ENCODE results near the gene ATP11B.

The ATP11B gene

DNA sequence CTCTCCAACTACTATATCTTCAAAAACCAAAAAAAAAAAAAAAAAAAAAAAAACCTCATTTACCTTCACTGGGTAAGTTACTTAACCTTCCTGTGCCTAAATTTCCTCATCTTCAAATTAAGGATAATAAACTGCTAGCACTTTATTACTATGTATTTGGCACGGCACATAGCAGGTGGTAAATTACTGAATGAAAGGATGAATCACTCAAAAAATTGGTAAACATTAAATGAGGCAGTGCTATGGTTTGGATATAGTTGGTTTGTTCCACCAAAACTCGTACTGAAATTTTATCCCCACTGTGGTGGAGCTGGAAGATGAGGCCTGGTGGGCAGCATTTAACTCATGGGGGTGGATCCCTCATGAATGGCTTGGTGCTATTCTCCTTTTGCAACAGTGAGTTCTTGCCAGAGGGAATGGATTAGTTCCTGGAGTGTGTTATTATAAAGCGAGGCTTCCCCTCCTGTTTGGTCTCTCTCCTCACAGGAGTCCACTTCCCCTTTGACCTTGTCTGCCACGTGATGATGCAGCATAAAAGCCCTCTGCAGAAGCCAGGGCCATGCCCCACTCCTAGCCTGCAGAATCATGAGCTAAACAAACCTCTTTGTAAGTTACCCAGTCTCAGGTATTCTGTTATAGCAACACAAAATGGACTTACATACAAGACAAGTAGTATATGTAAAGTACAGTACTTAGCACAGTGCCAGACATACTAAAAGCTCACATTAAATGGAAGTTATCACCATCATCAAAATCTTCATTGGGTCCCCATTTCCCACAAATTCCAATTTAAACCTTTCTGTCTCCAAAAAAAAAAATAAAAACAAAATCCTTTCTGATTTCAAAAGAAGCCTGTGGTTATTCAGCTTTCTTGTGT is 166.4 kb downstream of the ATP11B start:
- Histone ChIP-seq H3K27me3 (replicated peaks) (no peaks in the 10 kb centered on the region), H3K36me3 (replicated peaks) (no peaks in the 10 kb centered on the region), H3K27ac (no peak overlapping the region), H3K4me3 (ENCODE audit: low read depth, low read length) (no peak overlapping the region)
- in situ Hi-C loops (cut with HindIII; ENCODE audit: low pct_ligation_motif_present, low sequenced_read_pairs): no loop called here
- no peak for DNase-seq
- TF ChIP-seq, protein P1, sequence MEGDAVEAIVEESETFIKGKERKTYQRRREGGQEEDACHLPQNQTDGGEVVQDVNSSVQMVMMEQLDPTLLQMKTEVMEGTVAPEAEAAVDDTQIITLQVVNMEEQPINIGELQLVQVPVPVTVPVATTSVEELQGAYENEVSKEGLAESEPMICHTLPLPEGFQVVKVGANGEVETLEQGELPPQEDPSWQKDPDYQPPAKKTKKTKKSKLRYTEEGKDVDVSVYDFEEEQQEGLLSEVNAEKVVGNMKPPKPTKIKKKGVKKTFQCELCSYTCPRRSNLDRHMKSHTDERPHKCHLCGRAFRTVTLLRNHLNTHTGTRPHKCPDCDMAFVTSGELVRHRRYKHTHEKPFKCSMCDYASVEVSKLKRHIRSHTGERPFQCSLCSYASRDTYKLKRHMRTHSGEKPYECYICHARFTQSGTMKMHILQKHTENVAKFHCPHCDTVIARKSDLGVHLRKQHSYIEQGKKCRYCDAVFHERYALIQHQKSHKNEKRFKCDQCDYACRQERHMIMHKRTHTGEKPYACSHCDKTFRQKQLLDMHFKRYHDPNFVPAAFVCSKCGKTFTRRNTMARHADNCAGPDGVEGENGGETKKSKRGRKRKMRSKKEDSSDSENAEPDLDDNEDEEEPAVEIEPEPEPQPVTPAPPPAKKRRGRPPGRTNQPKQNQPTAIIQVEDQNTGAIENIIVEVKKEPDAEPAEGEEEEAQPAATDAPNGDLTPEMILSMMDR (IDR thresholded peaks at IDR 0.05; ENCODE audit: low read depth, low read length, missing control alignments): no peak

DNA sequence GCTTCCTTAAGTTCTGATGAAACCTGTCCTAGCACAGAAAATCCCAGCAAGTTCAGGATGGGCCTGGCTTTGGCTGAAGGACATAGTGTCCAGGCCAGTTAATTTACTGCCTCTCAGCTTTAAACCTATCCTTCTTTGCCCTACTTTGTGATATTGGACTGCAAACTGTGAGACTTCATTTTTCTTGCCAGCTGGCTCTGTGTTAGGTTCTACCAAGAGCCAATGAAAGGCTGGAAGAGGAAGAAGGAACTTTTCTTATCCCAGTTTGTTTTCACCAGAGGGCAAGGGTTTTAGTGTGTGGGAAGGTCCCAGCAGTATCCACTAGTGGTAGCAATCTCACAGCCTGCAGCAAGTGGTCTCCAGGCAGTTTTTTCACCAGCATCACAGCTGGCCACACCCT is 168.9 kb downstream of the ATP11B start:
- TF ChIP-seq, protein P1 (IDR thresholded peaks at IDR 0.05; ENCODE audit: low read depth, low read length, missing control alignments): no peak
- DNase-seq: no peak

DNA sequence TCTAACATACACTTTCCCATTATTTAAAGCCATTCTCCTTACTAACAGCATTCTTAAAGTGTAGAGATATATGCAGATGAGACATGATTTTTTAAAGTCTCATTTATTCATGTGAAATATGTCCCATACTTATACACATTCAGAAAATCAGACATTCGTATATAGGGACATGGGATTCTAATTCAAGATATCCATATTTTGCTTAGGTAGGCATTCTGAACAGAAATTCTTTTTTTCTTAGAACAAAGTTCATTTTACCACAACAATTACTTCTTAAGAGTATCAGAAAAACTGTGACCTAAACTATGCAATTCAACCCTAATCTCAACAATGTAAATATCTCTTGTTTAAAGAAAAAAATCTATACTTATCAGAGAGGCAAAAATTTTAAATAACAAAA is 170.9 kb downstream of the ATP11B start:
- no peak overlapping the region for H3K4me3 ChIP-seq (ENCODE audit: low read depth, low read length)
- H3K27me3 ChIP-seq (replicated peaks): no peaks in the 10 kb centered on the region

More for the DNA sequence above, 168.9 kb downstream of the ATP11B start:
- H3K4me3 ChIP-seq (ENCODE audit: low read depth, low read length): no peak overlapping the region
- in situ Hi-C loops (cut with HindIII; ENCODE audit: low pct_ligation_motif_present, low sequenced_read_pairs): no loop called here
- H3K27me3 ChIP-seq (replicated peaks): no peaks in the 10 kb centered on the region
- no peak overlapping the region for H3K27ac ChIP-seq
- H3K36me3 ChIP-seq (replicated peaks): no peaks in the 10 kb centered on the region

DNA sequence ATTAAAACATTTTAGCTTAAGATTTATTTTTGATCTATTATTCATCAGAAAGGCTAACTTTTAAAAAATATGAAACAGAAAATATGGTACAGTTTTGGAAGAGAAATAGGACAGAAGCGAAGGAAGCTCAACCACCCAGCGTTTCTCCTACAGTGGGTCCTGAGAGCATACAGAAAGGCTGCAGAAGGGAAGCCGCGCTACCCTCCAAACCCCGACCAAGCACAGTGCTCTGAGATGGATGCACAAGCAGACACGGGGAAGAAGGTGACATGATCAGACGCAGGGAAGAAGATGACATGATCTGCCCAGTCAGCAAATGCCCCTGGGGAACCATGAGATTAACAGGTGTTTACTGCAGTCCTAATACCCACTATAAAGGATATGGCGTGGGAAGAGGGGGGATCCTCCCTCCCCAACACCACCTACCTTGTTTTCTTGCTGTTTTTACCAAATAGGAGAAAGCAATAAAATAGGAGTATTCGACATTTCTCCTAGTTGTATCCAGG is 172.6 kb downstream of the ATP11B start:
- H3K27me3 ChIP-seq (replicated peaks): no peaks in the 10 kb centered on the region
- no peaks in the 10 kb centered on the region for H3K36me3 ChIP-seq (replicated peaks)
- H3K27ac ChIP-seq: no peak overlapping the region
- no peak for DNase-seq
- TF ChIP-seq, protein P1 (IDR thresholded peaks at IDR 0.05; ENCODE audit: low read depth, low read length, missing control alignments): no peak
- no peak overlapping the region for H3K4me3 ChIP-seq (ENCODE audit: low read depth, low read length)
- in situ Hi-C loops (cut with HindIII; ENCODE audit: low pct_ligation_motif_present, low sequenced_read_pairs): no loop called here

More for the DNA sequence above, 170.9 kb downstream of the ATP11B start:
- DNase-seq: no peak
- in situ Hi-C loops (cut with HindIII; ENCODE audit: low pct_ligation_motif_present, low sequenced_read_pairs): no loop called here
- no peaks in the 10 kb centered on the region for H3K36me3 ChIP-seq (replicated peaks)
- TF ChIP-seq, protein P1 (IDR thresholded peaks at IDR 0.05; ENCODE audit: low read depth, low read length, missing control alignments): no peak
- no peak overlapping the region for H3K27ac ChIP-seq

DNA sequence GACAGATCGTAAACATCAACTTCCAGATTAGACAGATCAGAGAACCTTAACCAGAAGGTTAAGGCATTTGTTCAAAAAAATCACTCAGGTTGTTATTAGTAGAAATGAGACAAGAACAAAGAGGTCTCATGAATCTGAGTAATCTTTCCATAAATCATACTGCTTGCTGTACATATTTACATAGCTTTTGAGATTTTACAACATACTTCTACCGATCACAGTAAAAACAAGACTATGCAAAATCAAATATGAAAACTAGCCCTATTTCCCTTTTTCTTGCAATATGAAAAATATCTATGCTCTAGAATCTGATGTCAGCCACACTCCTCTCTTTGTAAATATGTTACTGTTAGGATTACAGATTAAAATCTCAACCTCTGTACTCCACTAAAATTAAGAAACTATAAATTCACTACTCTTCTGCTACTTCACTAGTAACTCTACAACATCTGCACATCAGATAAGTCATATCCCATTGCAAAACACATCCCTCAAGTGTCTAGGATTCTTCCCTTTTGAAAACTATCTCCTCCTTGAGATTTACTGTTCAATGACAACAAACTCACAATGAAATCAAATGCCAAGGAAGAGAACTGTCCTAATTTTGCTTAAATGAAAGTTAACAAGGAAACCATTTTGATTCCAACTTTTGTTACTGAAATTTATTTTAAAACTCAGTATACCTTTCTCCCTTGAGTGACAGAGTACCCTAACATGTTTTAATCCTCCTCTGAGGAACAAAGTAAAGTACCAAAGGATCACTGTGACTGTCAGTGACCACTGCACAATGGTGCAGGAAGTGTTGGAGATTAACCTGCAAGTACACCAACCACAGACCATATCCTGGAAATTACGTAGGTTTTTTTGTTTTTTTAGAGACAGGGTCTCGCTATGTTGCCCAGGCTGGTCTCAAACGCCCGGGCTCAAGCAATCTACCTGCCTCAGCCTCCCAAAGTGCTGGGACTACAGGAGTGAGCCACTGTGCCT is 174.2 kb downstream of the ATP11B start:
- Histone ChIP-seq H3K4me3 (ENCODE audit: low read depth, low read length) (no peak overlapping the region), H3K36me3 (replicated peaks) (no peaks in the 10 kb centered on the region), H3K27me3 (replicated peaks) (no peaks in the 10 kb centered on the region), H3K27ac (no peak overlapping the region)
- TF ChIP-seq, protein P1 (IDR thresholded peaks at IDR 0.05; ENCODE audit: low read depth, low read length, missing control alignments): no peak
- DNase-seq: no peak
- in situ Hi-C loops (cut with HindIII; ENCODE audit: low pct_ligation_motif_present, low sequenced_read_pairs): no loop called here
